ENCODE data around the gene NFIC. TPM values are rescaled to one million over a fixed set of nuclear protein-coding genes. Genes with fewer than 3 reads are reported as not detected.
"Not testable (repeated sequence)": the region's sequence is repeated elsewhere in the genome, so short reads cannot be mapped to it uniquely, and the experiment has no call there.

NFIC gene
- polyA plus RNA-seq, 2 of the 4 experiments (the other 2 are of a cell fraction) = 2.6 to 34.9 TPM

- POLR2A ChIA-PET = interaction anchor here (0.6 to 1.7 kb wide), 4 partner anchors 10 to 83 kb away, joined by 4 to 9 read pairs (median 6); no protein-coding TSS in a partner anchor
- Histone ChIP-seq H3K4me2 (peak overlapping the region; percentile 76), H3K4me1 (peaks cover 26% of the 10 kb centered on the region), H3K9me3 (no peaks in the 10 kb centered on the region), H3K4me3 (no peak overlapping the region; the same call in 2 of the 3 replicates), H3K27ac (peak overlapping the region; percentile 81 to 84)
- DNase-seq (ENCODE audit: low read depth in 1 of 2, low spot score in 1 of 2) (peak; percentile 43 to 79), ATAC-seq (peak; percentile 71 to 80), FAIRE-seq (no peak)
- WGBS (ENCODE audit: missing lambda C conversion rate) = 71% methylated on average over 4 of the region's 17 CpGs
- CTCF ChIA-PET = interaction anchor here (1.0 to 2.0 kb wide), 5 partner anchors 32 to 88 kb away, joined by 3 to 8 read pairs (median 3); no protein-coding TSS in a partner anchor
- no peak for TF ChIP-seq EHMT2 (IDR thresholded peaks at IDR 0.05; ENCODE audit: low read depth)
- TF ChIP-seq, protein P1, sequence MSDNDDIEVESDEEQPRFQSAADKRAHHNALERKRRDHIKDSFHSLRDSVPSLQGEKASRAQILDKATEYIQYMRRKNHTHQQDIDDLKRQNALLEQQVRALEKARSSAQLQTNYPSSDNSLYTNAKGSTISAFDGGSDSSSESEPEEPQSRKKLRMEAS (IDR thresholded peaks at IDR 0.05) = peak; percentile 48
- TF ChIP-seq, protein P2, sequence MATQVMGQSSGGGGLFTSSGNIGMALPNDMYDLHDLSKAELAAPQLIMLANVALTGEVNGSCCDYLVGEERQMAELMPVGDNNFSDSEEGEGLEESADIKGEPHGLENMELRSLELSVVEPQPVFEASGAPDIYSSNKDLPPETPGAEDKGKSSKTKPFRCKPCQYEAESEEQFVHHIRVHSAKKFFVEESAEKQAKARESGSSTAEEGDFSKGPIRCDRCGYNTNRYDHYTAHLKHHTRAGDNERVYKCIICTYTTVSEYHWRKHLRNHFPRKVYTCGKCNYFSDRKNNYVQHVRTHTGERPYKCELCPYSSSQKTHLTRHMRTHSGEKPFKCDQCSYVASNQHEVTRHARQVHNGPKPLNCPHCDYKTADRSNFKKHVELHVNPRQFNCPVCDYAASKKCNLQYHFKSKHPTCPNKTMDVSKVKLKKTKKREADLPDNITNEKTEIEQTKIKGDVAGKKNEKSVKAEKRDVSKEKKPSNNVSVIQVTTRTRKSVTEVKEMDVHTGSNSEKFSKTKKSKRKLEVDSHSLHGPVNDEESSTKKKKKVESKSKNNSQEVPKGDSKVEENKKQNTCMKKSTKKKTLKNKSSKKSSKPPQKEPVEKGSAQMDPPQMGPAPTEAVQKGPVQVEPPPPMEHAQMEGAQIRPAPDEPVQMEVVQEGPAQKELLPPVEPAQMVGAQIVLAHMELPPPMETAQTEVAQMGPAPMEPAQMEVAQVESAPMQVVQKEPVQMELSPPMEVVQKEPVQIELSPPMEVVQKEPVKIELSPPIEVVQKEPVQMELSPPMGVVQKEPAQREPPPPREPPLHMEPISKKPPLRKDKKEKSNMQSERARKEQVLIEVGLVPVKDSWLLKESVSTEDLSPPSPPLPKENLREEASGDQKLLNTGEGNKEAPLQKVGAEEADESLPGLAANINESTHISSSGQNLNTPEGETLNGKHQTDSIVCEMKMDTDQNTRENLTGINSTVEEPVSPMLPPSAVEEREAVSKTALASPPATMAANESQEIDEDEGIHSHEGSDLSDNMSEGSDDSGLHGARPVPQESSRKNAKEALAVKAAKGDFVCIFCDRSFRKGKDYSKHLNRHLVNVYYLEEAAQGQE (IDR thresholded peaks at IDR 0.05) = no peak
- TF ChIP-seq ZSCAN20 (CRISPR knock-in tag; IDR thresholded peaks at IDR 0.05) = no peak
- no peak for TF ChIP-seq EP300 (IDR thresholded peaks at IDR 0.05)
- TF ChIP-seq JUN (IDR thresholded peaks at IDR 0.05) = 0 out of 5 replicates have a peak, but pooled peaks of 1 of the 2 experiments have one; percentile 18
- TF ChIP-seq, protein P3, sequence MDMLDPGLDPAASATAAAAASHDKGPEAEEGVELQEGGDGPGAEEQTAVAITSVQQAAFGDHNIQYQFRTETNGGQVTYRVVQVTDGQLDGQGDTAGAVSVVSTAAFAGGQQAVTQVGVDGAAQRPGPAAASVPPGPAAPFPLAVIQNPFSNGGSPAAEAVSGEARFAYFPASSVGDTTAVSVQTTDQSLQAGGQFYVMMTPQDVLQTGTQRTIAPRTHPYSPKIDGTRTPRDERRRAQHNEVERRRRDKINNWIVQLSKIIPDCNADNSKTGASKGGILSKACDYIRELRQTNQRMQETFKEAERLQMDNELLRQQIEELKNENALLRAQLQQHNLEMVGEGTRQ (IDR thresholded peaks at IDR 0.05) = no peak
- TF ChIP-seq PHF8 (IDR thresholded peaks at IDR 0.05; ENCODE audit: borderline replicate concordance, low read depth) = no peak
- TF ChIP-seq EHF (CRISPR knock-in tag; IDR thresholded peaks at IDR 0.05) = no peak
- TF ChIP-seq BHLHE40 (IDR thresholded peaks at IDR 0.05; ENCODE audit: low read depth, low read length) = no peak
Observed at GRCh38 chr19:3397266-3398022, 31.1 kb downstream of the NFIC start.

- POLR2A ChIA-PET = no interaction called here
- Histone ChIP-seq H3K9me3 (no peaks in the 10 kb centered on the region), H3K4me3 (no peak overlapping the region), H3K4me2 (peak overlapping the region; percentile 76), H3K27ac (peak overlapping the region; percentile 81 to 84; a peak in 5 of 6 replicates), H3K4me1 (peaks cover 30% of the 10 kb centered on the region)
- ATAC-seq = peak; percentile 22 to 33; a peak in 3 of 6 replicates
- peak; percentile 30 for TF ChIP-seq ZFP36 (IDR thresholded peaks at IDR 0.05; ENCODE audit: borderline replicate concordance, partially characterized antibody)
- TF ChIP-seq HOXB13 (CRISPR knock-in tag; IDR thresholded peaks at IDR 0.05; ENCODE audit: low read depth) = no peak
- CTCF ChIA-PET = interaction anchor here (1.0 to 1.1 kb wide), 2 partner anchors 55 to 75 kb away, joined by 3 to 6 read pairs; no protein-coding TSS in a partner anchor
- FAIRE-seq = no peak
- 49% methylated on average over 12 of the region's 31 CpGs for WGBS (ENCODE audit: missing lambda C conversion rate)
- no peak for DNase-seq (ENCODE audit: low read depth in 1 of 2, low spot score in 1 of 2)
Observed at GRCh38 chr19:3398114-3398899, 31.9 kb downstream of the NFIC start.

GRCh38 chr19:3398900-3399278 is 32.5 kb downstream of the NFIC start:
- DNase-seq (ENCODE audit: low read depth in 1 of 2, low spot score in 1 of 2) (no peak), FAIRE-seq (no peak), ATAC-seq (no peak)
- CTCF ChIA-PET = interaction anchor here (1.6 kb wide), 1 partner anchor 94 kb away, joined by 3 read pairs; no protein-coding TSS in a partner anchor
- no peak for TF ChIP-seq HOXB13 (CRISPR knock-in tag; IDR thresholded peaks at IDR 0.05; ENCODE audit: low read depth)
- no peak for TF ChIP-seq NFE2L2 (conservative IDR thresholded peaks at IDR 0.05; ENCODE audit: low read length)
- TF ChIP-seq RNF2 (IDR thresholded peaks at IDR 0.05; ENCODE audit: borderline replicate concordance, low read depth) = no peak
- no peak for TF ChIP-seq EP300 (IDR thresholded peaks at IDR 0.05)
- no peak for TF ChIP-seq HEYL (CRISPR knock-in tag; IDR thresholded peaks at IDR 0.05)
- POLR2A ChIA-PET = no interaction called here
- H3K4me2 ChIP-seq = no peak overlapping the region; the same call in 2 of the 3 replicates
- H3K4me1 ChIP-seq = peaks cover 35% of the 10 kb centered on the region
- WGBS (ENCODE audit: missing lambda C conversion rate) = 79% methylated on average over 9 of the region's 10 CpGs
- no peaks in the 10 kb centered on the region for H3K9me3 ChIP-seq
- no peak overlapping the region for H3K4me3 ChIP-seq
- H3K27ac ChIP-seq = peak overlapping the region in 1 of 2 experiments; percentile 84; a peak in 3 of 6 replicates

- H3K4me3 ChIP-seq; ATAC-seq; H3K9me3 ChIP-seq; H3K4me2 ChIP-seq; H3K27ac ChIP-seq; POLR2A ChIA-PET; DNase-seq (ENCODE audit: low read depth in 1 of 2, low spot score in 1 of 2); FAIRE-seq: not testable (repeated sequence)
- peaks cover 40% of the 10 kb centered on the region for H3K4me1 ChIP-seq
- CTCF ChIA-PET = interaction anchor here (1.6 kb wide), 1 partner anchor 95 kb away, joined by 3 read pairs; no protein-coding TSS in a partner anchor
- WGBS (ENCODE audit: missing lambda C conversion rate) = 93% methylated on average over 7 of the region's 7 CpGs
Observed at GRCh38 chr19:3399311-3399710, 32.9 kb downstream of the NFIC start.

Measured in A549 (cell line).